ENCODE data around the gene OOSP4A. TPM values are rescaled to one million over a fixed set of nuclear protein-coding genes. Genes with fewer than 3 reads are reported as not detected.

OOSP4A gene
- total and polyA plus RNA-seq, 4 experiments from 2014 or later = not detected

GRCh38 chr11:59960502-59961381, 3.1 kb upstream of the OOSP4A start:
- ChIA-PET POLR2A (ENCODE audit: partially characterized antibody) (no interaction called here), CTCF (ENCODE audit: partially characterized antibody) (no interaction called here)
- H3K4me3 ChIP-seq (ENCODE audit: low read length in 2 of 2) = no peak overlapping the region
- no peak overlapping the region for H3K27ac ChIP-seq (ENCODE audit: low read depth, low read length)
- no peaks in the 10 kb centered on the region for H3K4me1 Mint-ChIP-seq
- H3K27me3 ChIP-seq (ENCODE audit: insufficient read depth, low read length) = peaks cover 4% of the 10 kb centered on the region
- peaks cover 11 to 12% of the 10 kb centered on the region in 2 donors for H3K27me3 Mint-ChIP-seq
- H3K27ac Mint-ChIP-seq = no peak overlapping the region
- H3K36me3 Mint-ChIP-seq = no peaks in the 10 kb centered on the region
- no peak overlapping the region for H3K4me3 Mint-ChIP-seq
- H3K4me1 ChIP-seq (ENCODE audit: insufficient read depth, low read length) = no peaks in the 10 kb centered on the region
- no peak for DNase-seq
- H3K36me3 ChIP-seq (ENCODE audit: insufficient read depth, low read length) = no peaks in the 10 kb centered on the region
- intact Hi-C loops (cut with micrococcal nuclease) = no loop called here
- no peaks in the 10 kb centered on the region for H3K9me3 ChIP-seq (ENCODE audit: control insufficient read depth in 1 of 2, low read length in 2 of 2)
- H3K9me3 Mint-ChIP-seq = peaks cover 0 to 1% (median 0%) of the 10 kb centered on the region in 8 donors

- Histone ChIP-seq H3K4me3 (ENCODE audit: low read length in 2 of 2) (no peak overlapping the region), H3K9me3 (ENCODE audit: control insufficient read depth in 1 of 2, low read length in 2 of 2) (no peaks in the 10 kb centered on the region), H3K27ac (ENCODE audit: low read depth, low read length) (no peak overlapping the region), H3K36me3 (ENCODE audit: insufficient read depth, low read length) (no peaks in the 10 kb centered on the region), H3K4me1 (ENCODE audit: insufficient read depth, low read length) (no peaks in the 10 kb centered on the region), H3K27me3 (ENCODE audit: insufficient read depth, low read length) (peaks cover 2% of the 10 kb centered on the region)
- intact Hi-C loops (cut with micrococcal nuclease) = no loop called here
- H3K36me3 Mint-ChIP-seq = no peaks in the 10 kb centered on the region
- ChIA-PET POLR2A (ENCODE audit: partially characterized antibody) (no interaction called here), CTCF (ENCODE audit: partially characterized antibody) (no interaction called here)
- no peaks in the 10 kb centered on the region for H3K4me1 Mint-ChIP-seq
- peaks cover 0 to 1% (median 0%) of the 10 kb centered on the region in 8 donors for H3K9me3 Mint-ChIP-seq
- no peak overlapping the region for H3K27ac Mint-ChIP-seq
- peaks cover 8 to 9% of the 10 kb centered on the region in 2 donors for H3K27me3 Mint-ChIP-seq
- H3K4me3 Mint-ChIP-seq = no peak overlapping the region
- no peak for DNase-seq
These were observed 1.7 kb upstream of the OOSP4A start for GRCh38 chr11:59962107-59962482.

DNA sequence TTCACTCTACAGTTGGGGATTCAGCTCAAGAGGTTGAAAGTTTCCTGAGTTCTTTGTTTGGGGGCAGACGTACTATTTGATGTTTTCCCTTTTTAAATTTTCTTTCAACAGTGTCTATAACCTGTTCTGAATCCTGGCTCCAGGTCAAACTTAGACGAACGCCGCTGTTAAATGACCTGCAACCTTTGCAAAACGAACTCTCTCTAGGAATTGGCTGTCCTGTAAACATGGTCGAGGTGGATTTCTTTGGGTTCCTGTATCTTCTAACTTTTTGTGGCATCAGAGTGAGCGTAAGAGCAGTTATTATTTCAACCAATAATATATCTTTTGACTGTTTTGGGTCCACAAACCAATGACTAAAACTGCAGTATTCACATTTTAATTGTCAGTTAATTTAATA, 1.6 kb downstream of the OOSP4A start:
- Mint-ChIP-seq H3K27ac (no peak overlapping the region), H3K27me3 (peaks cover 2 to 6% of the 10 kb centered on the region in 2 donors), H3K4me1 (no peaks in the 10 kb centered on the region), H3K36me3 (no peaks in the 10 kb centered on the region), H3K4me3 (no peak overlapping the region), H3K9me3 (peaks cover 0 to 1% (median 0%) of the 10 kb centered on the region in 8 donors)
- H3K36me3 ChIP-seq (ENCODE audit: insufficient read depth, low read length) = no peaks in the 10 kb centered on the region
- no peaks in the 10 kb centered on the region for H3K9me3 ChIP-seq (ENCODE audit: control insufficient read depth in 1 of 2, low read length in 2 of 2)
- H3K4me3 ChIP-seq (ENCODE audit: low read length in 2 of 2) = no peak overlapping the region
- no peaks in the 10 kb centered on the region for H3K4me1 ChIP-seq (ENCODE audit: insufficient read depth, low read length)
- H3K27ac ChIP-seq (ENCODE audit: low read depth, low read length) = no peak overlapping the region
- CTCF ChIA-PET (ENCODE audit: partially characterized antibody) = no interaction called here
- POLR2A ChIA-PET (ENCODE audit: partially characterized antibody) = no interaction called here
- no peaks in the 10 kb centered on the region for H3K27me3 ChIP-seq (ENCODE audit: insufficient read depth, low read length)
- intact Hi-C loops (cut with micrococcal nuclease) = no loop called here
- no peak for DNase-seq

- no peak overlapping the region for H3K4me3 ChIP-seq (ENCODE audit: low read length in 2 of 2)
- no peaks in the 10 kb centered on the region for H3K27me3 ChIP-seq (ENCODE audit: insufficient read depth, low read length)
- POLR2A ChIA-PET (ENCODE audit: partially characterized antibody) = no interaction called here
These were observed 2.4 kb downstream of the OOSP4A start for GRCh38 chr11:59966201-59966600.

GRCh38 chr11:59967677-59968394, 4.0 kb downstream of the OOSP4A start:
- Mint-ChIP-seq H3K9me3 (no peaks in the 10 kb centered on the region), H3K36me3 (no peaks in the 10 kb centered on the region), H3K27ac (no peak overlapping the region), H3K4me1 (no peaks in the 10 kb centered on the region), H3K27me3 (peaks cover 3 to 4% of the 10 kb centered on the region in 2 donors), H3K4me3 (no peak overlapping the region)
- intact Hi-C loops (cut with micrococcal nuclease) = no loop called here
- Histone ChIP-seq H3K4me1 (ENCODE audit: insufficient read depth, low read length) (no peaks in the 10 kb centered on the region), H3K27ac (ENCODE audit: low read depth, low read length) (no peak overlapping the region), H3K4me3 (ENCODE audit: low read length in 2 of 2) (no peak overlapping the region), H3K9me3 (ENCODE audit: control insufficient read depth in 1 of 2, low read length in 2 of 2) (no peaks in the 10 kb centered on the region), H3K36me3 (ENCODE audit: insufficient read depth, low read length) (no peaks in the 10 kb centered on the region), H3K27me3 (ENCODE audit: insufficient read depth, low read length) (no peaks in the 10 kb centered on the region)
- CTCF ChIA-PET (ENCODE audit: partially characterized antibody) = no interaction called here
- DNase-seq = no peak
- POLR2A ChIA-PET (ENCODE audit: partially characterized antibody) = no interaction called here

More at GRCh38 chr11:59966201-59966600, 2.4 kb downstream of the OOSP4A start:
- CTCF ChIA-PET (ENCODE audit: partially characterized antibody) = no interaction called here
- Histone ChIP-seq H3K4me1 (ENCODE audit: insufficient read depth, low read length) (no peaks in the 10 kb centered on the region), H3K27ac (ENCODE audit: low read depth, low read length) (no peak overlapping the region), H3K9me3 (ENCODE audit: control insufficient read depth in 1 of 2, low read length in 2 of 2) (no peaks in the 10 kb centered on the region), H3K36me3 (ENCODE audit: insufficient read depth, low read length) (no peaks in the 10 kb centered on the region)
- no peaks in the 10 kb centered on the region for H3K4me1 Mint-ChIP-seq
- DNase-seq = no peak
- H3K9me3 Mint-ChIP-seq = peaks cover 0 to 1% (median 0%) of the 10 kb centered on the region in 8 donors
- H3K4me3 Mint-ChIP-seq = no peak overlapping the region
- intact Hi-C loops (cut with micrococcal nuclease) = no loop called here
- H3K27ac Mint-ChIP-seq = no peak overlapping the region
- H3K27me3 Mint-ChIP-seq = peaks cover 2 to 4% of the 10 kb centered on the region in 2 donors
- no peaks in the 10 kb centered on the region for H3K36me3 Mint-ChIP-seq

- ChIA-PET CTCF (ENCODE audit: partially characterized antibody) (no interaction called here), POLR2A (ENCODE audit: partially characterized antibody) (no interaction called here)
- Histone ChIP-seq H3K27ac (ENCODE audit: low read depth, low read length) (no peak overlapping the region), H3K4me3 (ENCODE audit: low read length in 2 of 2) (no peak overlapping the region), H3K4me1 (ENCODE audit: insufficient read depth, low read length) (no peaks in the 10 kb centered on the region), H3K9me3 (ENCODE audit: control insufficient read depth in 1 of 2, low read length in 2 of 2) (no peaks in the 10 kb centered on the region), H3K27me3 (ENCODE audit: insufficient read depth, low read length) (no peaks in the 10 kb centered on the region), H3K36me3 (ENCODE audit: insufficient read depth, low read length) (no peaks in the 10 kb centered on the region)
- Mint-ChIP-seq H3K4me1 (no peaks in the 10 kb centered on the region), H3K27me3 (peaks cover 4 to 6% of the 10 kb centered on the region in 2 donors), H3K36me3 (no peaks in the 10 kb centered on the region), H3K27ac (no peak overlapping the region), H3K9me3 (no peaks in the 10 kb centered on the region), H3K4me3 (no peak overlapping the region)
- no peak for DNase-seq
- intact Hi-C loops (cut with micrococcal nuclease) = no loop called here
These were observed 4.6 kb downstream of the OOSP4A start for GRCh38 chr11:59968395-59968783.

GRCh38 chr11:59973097-59973496, 9.3 kb downstream of the OOSP4A start:
- Histone ChIP-seq H3K9me3 (ENCODE audit: control insufficient read depth in 1 of 2, low read length in 2 of 2) (no peaks in the 10 kb centered on the region), H3K36me3 (ENCODE audit: insufficient read depth, low read length) (no peaks in the 10 kb centered on the region), H3K4me3 (ENCODE audit: low read length in 2 of 2) (no peak overlapping the region), H3K4me1 (ENCODE audit: insufficient read depth, low read length) (no peaks in the 10 kb centered on the region), H3K27me3 (ENCODE audit: insufficient read depth, low read length) (no peaks in the 10 kb centered on the region), H3K27ac (ENCODE audit: low read depth, low read length) (no peak overlapping the region)
- no peak overlapping the region for H3K27ac Mint-ChIP-seq
- no peaks in the 10 kb centered on the region for H3K4me1 Mint-ChIP-seq
- no peaks in the 10 kb centered on the region for H3K36me3 Mint-ChIP-seq
- ChIA-PET POLR2A (ENCODE audit: partially characterized antibody) (no interaction called here), CTCF (ENCODE audit: partially characterized antibody) (no interaction called here)
- peaks cover under 1 to 6% of the 10 kb centered on the region in 2 donors for H3K27me3 Mint-ChIP-seq
- no peak for DNase-seq
- intact Hi-C loops (cut with micrococcal nuclease) = no loop called here
- no peaks in the 10 kb centered on the region for H3K9me3 Mint-ChIP-seq
- no peak overlapping the region for H3K4me3 Mint-ChIP-seq

All from CD4-positive, alpha-beta memory T cell (primary cell).